ENCODE measurements around the gene USB1.

Gene USB1

DNA sequence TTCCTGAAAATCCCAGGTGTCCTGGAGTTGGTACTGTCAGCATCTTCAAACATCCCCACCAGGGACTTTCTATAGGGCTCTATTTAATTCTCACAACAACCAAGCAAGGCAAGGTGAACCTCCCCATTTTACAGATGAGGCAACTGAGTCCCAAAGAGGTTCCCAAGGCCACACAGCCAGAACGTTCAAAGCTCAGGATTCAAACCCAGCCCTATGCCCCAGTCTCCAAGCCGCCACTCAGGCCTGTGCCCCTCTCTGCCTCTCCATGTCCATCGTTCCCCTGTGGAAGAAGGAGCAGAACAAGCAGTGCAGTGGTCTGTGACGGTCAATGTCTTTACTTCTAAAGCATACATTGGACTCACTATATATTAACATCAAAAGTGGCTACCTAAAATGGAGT lies 6.8 kb upstream of the USB1 start:
- DNase-seq (ENCODE audit: low read depth, low spot score), result no peak

DNA sequence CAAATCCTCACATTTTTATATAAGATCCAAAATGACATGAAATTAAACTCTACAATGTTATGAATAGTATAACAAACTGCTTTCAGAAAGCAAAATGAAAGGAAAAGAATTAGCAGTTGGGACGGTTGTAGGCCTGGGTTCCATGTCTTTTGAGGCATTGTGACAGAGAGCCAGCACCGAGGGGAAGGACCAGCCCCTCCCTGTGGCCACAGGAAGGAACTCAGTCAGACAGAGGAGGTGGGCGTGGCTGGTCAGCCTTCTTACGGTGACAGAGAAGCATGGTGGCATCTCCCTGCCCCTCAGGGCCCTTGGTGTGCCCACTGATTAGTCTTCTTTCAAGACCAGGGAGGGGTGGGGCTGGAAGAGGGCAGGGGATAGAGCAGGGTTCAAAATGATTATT lies 6.4 kb upstream of the USB1 start:
- peak; percentile 57 for DNase-seq (ENCODE audit: low read depth, low spot score)

DNA sequence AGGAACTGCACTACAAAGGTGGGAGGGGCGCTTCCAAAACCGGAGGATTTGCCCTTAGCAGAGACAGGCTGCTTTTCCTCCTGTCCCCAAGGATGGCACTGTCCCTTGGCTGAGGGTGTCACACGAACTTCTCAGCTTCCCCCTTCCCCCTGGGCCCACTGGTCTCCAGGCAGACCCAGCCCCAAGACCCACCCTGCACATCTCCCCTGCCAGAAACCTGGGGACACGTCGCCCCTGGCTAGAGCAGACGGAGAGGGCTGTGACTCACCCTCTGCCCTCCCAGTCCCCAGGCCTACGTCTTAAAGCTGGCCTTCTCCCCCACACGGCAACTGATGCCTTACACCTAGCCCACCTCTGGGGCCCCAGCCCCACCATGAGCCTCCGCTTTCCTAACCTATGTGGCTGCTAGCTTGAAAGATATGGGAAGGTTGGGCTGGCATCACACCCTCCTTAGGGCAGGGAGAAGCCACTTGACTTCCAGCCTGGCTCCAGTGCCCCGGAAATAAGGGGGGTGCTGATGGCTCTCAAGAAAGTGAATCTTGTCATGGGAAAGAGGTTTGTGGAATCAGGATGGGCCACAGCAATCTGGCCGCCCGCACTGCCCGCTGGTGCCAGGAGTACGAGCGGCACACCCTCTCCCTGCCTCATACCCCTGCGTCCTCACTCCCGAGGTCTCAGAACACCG lies 5.3 kb upstream of the USB1 start:
- DNase-seq (ENCODE audit: low read depth, low spot score), result no peak

DNA sequence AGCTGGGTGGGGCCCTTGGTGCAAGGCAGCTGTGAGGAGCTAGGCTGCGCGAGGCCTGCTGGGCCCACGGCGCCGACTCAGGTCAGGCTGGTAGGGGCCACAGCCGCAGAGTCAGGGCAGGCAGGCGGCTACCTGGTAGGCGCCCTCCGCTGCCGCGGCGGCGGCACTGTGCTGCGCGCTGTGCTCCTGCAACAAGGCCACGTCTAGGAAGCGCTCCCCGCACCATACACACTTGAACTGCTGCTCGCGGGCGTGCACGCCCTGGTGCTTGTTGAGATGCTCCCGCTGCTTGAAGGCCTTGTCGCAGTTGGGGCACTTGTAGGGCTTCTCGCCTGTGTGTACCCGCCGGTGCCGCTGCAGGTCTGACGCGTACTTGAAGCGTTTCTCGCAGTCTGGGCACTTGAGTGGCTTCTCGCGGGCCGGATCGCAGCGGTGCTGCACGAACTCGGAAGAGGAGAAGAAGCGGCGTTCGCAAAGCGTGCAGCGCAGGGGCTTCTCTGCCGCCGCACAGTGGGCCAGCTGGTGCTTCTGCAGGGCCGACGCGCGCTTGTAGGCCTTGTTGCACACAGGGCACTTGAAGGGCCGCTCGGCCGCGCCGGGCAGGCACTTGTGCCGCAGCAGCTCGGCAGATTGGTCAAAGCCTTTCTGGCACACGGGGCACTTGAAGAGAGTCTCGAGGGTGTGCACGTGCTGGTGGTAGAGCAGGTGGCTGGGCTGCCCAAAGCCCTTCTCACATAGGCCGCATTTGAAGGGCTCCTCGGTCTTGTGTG lies 4.6 kb upstream of the USB1 start:
- no peak for DNase-seq (ENCODE audit: low read depth, low spot score)

DNA sequence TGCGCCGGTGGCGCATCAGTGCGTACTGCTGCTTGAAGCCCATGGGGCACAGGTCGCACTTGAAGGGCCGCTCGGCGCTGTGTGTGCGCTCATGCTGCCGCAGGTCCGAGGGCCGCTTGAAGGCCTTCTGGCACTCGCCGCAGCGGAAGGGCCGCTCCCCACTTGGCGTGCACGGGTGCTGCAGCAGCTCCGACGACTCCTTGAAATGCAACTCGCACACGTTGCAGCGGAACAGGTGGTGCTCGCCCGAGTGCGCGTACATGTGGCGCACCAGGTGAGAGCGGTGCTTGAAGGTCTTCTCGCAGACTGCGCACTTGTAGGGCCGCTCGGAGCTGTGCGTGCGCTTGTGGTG lies 4.1 kb upstream of the USB1 start:
- DNase-seq (ENCODE audit: low read depth, low spot score), result no peak

DNA sequence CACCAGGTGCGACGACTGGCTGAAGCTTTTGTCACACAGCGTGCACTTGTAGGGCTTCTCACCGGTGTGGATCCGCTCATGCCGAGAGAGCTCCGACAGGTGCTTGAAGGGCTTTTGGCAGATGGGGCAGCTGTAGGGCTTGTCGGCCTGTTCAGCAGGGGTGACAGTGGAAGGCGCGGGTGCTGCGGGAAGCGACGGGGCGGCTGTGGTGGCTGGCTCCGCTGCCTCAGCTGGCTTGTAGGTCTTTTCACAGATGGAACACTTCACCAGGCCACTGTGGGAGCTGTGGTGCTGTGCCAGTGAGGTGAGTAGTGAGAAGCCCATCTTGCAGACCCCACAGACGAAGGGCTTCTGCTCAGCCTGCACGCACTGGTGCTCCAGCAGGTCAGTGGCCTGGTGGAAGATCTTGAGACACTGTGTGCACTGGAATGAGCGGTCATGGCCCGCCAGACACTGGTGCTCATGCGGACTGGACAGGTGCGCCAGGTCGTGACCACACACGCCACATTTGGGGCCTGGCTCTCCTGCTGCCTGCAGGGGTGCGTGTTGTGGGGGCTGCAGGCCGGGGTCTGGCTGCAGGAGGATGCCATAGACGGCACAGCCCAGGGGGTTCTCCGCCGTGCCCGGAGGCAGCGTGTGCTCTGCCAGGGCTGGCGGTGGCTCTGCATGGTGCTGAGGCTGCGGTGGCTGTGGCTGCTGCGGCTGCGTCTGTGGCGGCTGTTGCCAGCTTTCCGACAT lies 3.5 kb upstream of the USB1 start:
- no peak for DNase-seq (ENCODE audit: low read depth, low spot score)

DNA sequence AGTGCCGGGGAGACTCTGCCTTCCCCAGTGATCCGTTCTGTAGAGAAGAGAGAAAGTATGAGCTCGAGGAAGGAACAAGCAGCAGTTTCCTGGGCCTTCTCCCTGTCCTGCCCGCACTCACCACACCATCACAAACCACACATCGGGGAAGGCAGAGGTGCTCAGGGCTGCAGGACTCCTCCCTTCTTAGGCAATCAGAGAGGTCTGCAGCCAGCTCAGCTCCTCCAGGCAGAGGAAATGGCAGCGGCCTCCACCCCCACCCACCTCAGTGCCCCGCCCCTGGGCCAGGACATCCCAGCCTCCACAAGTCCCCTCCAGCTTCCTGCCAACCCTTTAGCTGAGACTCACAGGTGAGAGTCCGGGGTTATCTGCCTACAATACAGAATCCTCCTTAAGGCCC lies 2.7 kb upstream of the USB1 start:
- no peak for DNase-seq (ENCODE audit: low read depth, low spot score)

DNA sequence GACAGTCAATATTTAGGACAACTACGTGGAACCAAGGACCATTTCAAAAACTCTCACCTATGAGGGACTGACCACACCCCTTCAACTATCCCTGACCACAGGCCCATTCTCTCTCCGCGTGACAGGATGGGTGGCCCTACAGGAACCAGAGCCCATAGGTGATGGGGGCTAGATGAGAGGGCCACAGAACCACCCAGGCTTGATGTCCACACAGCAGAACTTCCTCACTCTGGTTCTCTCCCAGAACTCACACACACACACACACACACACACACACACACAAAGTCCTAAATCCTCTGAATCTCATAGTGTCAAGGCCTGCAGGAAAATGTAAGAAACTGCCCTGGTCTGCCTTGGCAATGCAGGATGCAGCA lies 2.2 kb upstream of the USB1 start:
- DNase-seq (ENCODE audit: low read depth, low spot score), result no peak

DNA sequence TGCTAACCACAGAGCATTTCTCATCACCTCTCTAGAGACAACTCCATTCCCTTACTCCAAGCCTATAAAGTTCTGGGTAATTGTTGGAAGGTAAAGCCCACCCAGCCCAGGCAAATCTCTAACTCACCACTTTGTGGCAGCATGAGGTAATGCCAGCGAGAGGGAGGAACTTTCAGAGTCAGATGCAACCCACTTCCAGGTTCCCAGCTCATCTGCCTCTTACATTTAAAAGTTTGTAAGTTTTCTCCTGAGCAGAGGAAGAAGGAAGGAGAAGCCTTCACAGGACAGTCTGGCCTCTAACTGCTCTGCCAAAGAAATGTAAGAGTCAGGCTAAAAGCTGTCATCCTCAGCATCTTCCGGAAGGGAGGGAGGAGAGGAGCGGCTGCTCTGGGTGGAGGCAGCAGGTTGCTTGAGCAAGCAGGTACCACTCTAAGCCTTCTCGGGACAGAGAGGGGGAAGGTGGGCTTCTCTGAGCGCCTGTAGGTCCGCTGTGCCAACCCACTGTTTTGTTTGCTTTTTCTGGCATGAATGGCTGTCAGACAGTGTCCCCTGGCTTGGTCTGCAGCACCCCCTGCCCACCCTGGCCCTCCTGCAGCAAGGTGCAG lies 1.7 kb upstream of the USB1 start:
- DNase-seq (ENCODE audit: low read depth, low spot score), result peak; percentile 54

DNA sequence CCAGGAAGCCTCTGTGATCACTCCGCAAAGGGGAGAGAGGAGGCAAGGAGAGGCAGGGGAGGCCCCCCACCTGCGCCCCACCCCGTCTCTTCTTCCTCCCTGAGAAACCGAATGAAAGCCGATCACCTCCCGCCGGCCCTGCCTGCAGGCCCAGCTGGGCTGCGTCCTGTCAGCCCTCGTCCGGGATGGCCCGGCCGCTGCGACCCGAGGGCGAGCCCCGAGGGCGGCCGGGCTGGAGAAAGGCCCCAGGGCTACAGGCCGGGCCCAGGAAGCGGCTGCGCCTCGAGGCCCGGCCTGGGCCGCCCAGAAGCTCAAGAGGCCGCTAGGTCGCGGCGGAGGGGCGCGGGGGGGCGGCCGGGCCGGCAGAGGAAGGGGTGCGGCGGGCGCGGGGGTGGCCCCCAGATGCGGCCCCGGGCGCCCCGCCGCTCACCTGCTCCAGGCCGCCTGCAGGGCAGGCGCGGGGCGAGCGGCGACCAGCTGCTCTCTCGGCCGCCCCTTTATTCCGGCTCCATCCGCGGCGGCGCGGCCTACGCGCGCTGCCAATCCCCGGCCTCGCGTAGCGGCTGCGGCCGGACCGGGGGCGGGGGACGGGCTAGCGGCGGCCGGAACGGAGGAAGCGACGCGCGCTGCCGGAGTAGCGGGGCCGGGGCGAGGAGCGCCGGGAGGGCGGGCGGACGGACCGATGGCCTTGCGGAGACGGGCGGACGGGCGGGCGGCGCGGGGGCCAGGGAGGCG lies 1.1 kb upstream of the USB1 start, which contains the start of gene ZNF319:
Gene ZNF319 (minus strand): TSS at position 702 of the 735 bp plus-strand sequence. CDS start 2,407 bp downstream, outside the sequence.
- DNase-seq (ENCODE audit: low read depth, low spot score), result no peak

DNA sequence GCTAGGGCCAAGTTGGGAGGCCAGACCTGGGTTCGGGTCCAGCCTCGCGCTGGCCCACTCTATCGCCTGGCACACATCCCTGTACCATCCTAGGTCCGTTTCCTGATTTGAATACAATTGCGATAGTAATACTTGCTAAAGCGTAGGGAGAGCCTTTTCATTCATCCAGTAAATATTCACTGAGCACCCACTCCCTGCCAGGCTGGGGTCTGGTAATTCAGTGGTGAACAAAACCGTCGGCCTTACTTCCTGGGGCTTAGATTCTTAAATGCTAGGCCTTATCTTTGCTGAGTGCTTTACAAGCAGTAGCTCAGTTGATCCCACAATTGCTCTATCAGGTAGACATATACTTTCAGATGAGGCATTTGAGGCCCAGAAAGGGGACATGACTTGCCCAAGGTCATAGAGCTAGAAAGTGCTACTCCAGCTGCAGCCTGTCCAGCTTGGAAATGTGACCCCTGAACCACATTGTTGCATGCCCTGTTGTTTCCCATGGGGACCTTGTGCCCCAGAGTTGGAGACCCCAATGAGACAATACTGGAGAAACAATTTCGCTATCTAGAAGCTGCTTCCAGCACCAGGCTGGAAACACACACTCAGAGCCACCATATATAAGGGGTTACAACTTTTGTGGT lies 691 bp downstream of the USB1 start:
- no peak for DNase-seq (ENCODE audit: low read depth, low spot score)

DNA sequence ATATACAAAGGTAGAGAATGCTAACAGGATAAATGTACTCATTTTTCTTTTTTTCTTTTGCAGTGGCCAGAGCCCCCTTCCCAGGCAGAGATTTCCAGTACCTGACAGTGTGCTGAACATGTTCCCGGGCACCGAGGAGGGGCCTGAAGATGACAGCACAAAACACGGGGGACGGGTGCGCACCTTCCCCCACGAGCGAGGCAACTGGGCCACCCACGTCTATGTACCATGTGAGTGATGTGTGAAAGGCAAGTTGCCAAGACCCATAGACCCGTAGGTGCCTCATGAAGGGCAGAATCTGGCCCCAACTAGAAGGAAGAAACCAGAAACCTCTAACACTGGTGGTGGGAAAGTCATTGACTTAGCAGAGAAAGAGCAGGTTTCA lies 1.2 kb downstream of the USB1 start:
- DNase-seq (ENCODE audit: low read depth, low spot score), result no peak

DNA sequence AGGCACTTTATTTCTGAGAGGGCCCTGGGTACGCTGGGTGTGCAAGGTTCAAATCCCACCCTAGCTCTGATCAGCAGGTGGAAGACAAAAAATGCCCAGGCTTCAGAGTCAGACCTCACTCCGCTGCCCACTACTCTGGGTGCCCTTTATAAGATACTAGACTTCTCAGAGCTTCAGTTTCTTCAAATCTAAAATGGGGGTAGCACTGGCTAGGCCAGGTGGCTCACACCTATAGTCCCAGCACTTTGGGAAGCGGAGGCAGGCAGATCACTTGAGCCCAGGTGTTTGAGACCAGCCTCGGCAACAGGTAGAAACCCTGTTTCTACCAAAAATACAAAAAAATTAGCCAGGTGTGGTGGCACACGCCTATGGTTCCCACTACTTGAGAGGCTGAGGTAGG lies 1.7 kb downstream of the USB1 start:
- DNase-seq (ENCODE audit: low read depth, low spot score), result no peak

DNA sequence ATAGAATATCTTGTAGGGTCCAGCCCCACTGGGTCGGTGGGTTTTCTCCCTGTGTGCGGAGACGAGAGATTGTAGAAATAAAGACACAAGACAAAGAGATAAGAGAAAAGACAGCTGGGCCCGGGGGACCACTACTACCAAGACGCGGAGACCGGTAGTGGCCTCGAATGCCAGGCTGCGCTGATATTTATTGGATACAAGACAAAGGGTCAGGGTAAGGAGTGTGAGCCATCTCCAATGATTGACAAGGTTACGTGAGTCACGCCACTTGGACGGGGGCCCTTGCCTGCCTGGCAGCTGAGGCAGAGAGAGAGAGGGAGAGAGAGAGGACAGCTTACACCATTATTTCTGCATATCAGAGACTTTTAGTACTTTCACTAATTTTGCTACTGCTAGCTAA lies 3.5 kb downstream of the USB1 start:
- DNase-seq (ENCODE audit: low read depth, low spot score), result peak; percentile 70

DNA sequence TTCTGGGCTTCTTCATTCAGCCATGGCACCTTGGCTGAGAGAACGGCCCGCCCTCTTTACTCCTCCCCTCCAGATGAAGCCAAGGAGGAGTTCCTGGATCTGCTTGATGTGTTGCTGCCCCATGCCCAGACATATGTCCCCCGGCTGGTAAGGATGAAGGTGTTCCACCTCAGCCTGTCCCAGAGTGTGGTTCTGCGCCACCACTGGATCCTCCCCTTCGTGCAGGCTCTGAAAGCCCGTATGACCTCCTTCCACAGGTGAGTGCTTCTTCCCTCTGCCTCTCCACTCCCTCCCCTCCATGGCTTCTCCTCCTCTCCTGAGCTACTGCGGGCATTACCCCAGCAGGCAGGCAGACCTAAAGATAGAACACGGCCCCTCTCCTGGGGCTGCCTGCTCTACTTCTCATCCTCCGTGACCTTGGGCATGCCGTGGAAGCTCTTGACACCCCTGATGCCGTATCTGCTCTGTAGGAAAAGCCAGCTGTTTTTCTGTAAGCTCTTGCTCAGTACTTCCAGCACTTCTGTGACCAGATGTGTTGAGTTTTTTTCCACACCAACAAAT lies 8.7 kb downstream of the USB1 start:
- no peak for DNase-seq (ENCODE audit: low read depth, low spot score)

DNA sequence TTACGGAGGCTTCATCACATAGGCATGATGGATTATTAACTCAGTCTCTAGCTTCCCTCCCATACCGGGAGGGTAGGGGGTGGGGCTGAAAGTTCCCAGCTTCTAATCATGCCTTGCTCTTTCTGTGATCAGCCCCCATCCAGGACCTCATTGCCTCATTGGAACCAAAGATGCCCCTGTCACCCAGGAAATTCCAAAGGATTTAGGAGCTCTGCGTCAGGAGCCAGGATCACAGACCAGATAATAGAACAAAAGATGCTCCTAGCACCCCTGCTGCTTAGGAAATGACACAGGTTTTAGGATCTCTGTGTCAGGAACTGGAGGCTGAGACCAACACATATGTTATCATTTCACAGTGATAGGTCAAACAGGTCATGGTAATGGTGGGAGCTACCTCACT lies 9.7 kb downstream of the USB1 start:
- no peak for DNase-seq (ENCODE audit: low read depth, low spot score)

DNA sequence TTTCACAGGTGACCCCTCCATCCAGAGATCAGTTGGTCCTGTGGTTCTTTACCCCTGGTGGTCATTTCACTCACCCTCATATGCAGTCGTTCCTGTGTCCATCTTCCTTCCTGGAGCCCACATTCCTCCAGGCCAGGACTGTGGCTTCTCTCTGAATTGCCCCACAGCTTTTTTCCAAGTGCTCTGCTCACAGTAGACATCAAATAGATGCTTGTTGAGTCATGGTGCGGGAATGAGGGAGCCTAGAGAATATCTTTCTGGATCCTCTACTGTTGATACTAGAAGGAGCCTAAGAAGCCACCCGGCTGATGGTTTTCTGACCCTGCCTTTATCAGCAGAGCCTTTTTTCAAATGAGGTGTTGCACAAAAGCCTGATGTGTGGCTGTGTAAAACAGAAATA lies 10.4 kb downstream of the USB1 start:
- DNase-seq (ENCODE audit: low read depth, low spot score), result peak; percentile 79

DNA sequence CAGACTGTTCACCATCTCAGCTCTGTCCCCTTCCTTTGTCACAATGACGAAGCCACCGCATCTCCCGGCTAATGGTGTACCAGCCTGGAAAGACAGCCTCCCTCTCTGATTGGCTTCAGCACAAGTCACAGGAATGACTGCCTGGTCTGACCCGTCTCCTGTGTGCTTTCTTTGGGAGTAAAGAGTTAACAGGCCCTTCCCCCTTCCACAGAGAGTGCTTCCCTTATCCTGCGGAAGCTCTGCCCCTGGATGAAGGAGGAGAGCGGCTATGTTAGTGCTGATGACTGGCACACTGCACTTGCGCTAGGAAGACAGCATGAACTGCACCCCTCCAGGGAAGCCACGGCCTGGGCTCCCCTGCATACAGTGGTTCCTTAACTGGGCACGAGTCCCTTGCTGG lies 11.3 kb downstream of the USB1 start:
- no peak for DNase-seq (ENCODE audit: low read depth, low spot score)

DNA sequence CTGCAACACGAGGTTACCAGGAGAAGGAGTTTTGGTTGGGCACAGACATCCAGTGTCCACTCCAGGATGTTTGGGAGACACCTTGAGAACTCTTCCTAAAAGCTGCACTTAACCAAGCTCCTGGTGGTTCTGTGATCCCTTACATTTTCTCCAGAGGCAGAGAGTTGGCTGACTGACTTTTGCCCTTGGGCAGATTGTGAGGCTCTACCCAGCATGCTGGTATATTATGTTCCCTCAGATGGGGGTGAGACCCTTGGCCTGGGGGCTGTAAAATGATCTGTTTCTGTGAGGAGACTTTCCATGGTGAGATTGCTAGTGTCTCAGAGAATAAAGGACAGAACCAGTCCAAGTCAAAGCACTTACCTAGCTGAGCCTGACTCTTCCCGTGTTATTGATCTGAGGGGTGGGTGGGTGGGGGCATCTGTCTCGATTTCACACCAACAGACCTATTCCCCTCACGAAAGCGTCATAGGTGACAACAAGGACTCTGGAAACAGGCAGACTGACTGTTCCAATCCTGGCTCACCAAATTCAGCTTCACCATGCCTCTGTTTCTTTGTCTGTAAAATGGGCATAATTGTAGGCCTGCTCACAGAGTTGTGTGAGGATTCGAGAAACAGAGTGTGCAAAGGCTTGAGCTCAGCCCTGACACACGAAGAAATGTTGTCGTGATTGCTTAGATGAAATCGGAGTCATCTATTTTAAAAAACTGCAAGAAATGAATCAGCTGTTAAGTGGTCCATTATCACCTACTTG lies 12.2 kb downstream of the USB1 start:
- no peak for DNase-seq (ENCODE audit: low read depth, low spot score)

DNA sequence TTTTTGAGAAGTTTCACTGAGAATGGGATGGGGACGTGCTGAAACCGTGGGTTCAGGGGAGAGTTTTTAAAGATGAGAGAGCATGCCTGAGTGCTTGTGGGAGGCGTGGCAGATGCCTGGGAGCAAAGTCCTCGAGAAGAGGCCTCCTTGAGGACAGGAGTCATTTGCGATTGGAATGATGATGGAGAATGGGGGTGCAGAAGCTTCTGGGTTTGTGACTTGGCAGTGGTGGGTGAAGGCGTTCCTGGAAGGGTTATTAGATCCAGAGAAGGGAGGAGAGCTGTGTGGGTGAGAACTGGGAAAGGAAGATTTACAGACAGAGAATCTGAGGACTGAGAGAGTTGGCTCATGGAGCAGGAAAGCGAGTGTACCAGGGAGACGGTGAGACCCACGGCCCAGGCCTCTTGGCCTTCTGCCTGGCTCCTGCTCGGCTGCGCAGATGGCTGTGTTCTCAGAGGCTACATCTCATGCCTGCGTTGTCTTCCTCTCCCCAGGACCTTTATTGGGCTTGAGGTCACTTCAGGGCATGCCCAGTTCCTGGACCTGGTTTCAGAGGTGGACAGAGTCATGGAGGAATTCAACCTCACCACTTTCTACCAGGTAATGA lies 15.7 kb downstream of the USB1 start:
- no peak for DNase-seq (ENCODE audit: low read depth, low spot score)

All from astrocyte of the hippocampus (primary cell).